ENCODE data around the gene AFF4. TPM values are rescaled to one million over a fixed set of nuclear protein-coding genes. Genes with fewer than 3 reads are reported as not detected.

The AFF4 gene
- total and polyA plus RNA-seq, 2 donors (not counting 1 experiment from before 2014, with no cell fraction given) = 16.2 to 81.5 TPM

- CTCF ChIA-PET = no interaction called here
- no peak for TF ChIP-seq CTCF (IDR thresholded peaks at IDR 0.05)
- TF ChIP-seq EZH2 (IDR thresholded peaks at IDR 0.05; ENCODE audit: borderline replicate concordance, insufficient read depth, low read depth, low read length, poor library complexity, severe bottlenecking) = no peak
- Histone ChIP-seq H3K4me3 (ENCODE audit: control extremely low read depth in 1 of 5, extremely low read depth in 1 of 5, insufficient read depth in 1 of 5, low read depth in 2 of 5, low read length in 4 of 5) (no peak overlapping the region), H3K27ac (ENCODE audit: low read length in 2 of 2) (no peak overlapping the region), H3K4me1 (ENCODE audit: control insufficient read depth in 2 of 2, insufficient read depth in 2 of 2, low read length in 2 of 2) (no peaks in the 10 kb centered on the region), H3K9me3 (ENCODE audit: control extremely low read depth in 1 of 3, control insufficient read depth in 2 of 3, insufficient read depth in 1 of 3, low read length in 2 of 3) (no peaks in the 10 kb centered on the region), H3K4me2 (replicated peaks; ENCODE audit: low read depth, low read length, poor library complexity, severe bottlenecking) (no peak overlapping the region), H2AFZ (ENCODE audit: insufficient read depth, low read depth, low read length, poor library complexity, severe bottlenecking) (no peak overlapping the region), H4K20me1 (ENCODE audit: control insufficient read depth, insufficient read depth, low read length, poor library complexity, severe bottlenecking) (peaks cover 26% of the 10 kb centered on the region), H3K9ac (ENCODE audit: low read length) (no peak overlapping the region), H3K79me2 (ENCODE audit: control insufficient read depth, insufficient read depth, low read length) (peaks cover 60% of the 10 kb centered on the region), H3K27me3 (replicated peaks in 1 of 4; ENCODE audit: control extremely low read depth in 1 of 4, control insufficient read depth in 3 of 4, insufficient read depth in 4 of 4, low read length in 3 of 4) (no peaks in the 10 kb centered on the region), H3K36me3 (replicated peaks in 1 of 2; ENCODE audit: control extremely low read depth in 1 of 2, control insufficient read depth in 1 of 2, extremely low read depth in 1 of 2, insufficient read depth in 2 of 2, low read length in 1 of 2) (peaks cover 14 to 80% of the 10 kb centered on the region in 2 experiments)
- no CpG with 5 or more reads among the region's 2 CpGs for WGBS (ENCODE audit: insufficient coverage)
- Mint-ChIP-seq H3K9me3 (ENCODE audit: insufficient read depth) (no peaks in the 10 kb centered on the region), H3K27ac (no peak overlapping the region), H3K4me1 (peaks cover 1% of the 10 kb centered on the region), H3K4me3 (no peak overlapping the region), H3K27me3 (no peaks in the 10 kb centered on the region)
- POLR2A ChIA-PET = no interaction called here
- intact Hi-C loops (cut with micrococcal nuclease) = no loop called here
- ATAC-seq (ENCODE audit: low read depth) = no peak
- DNase-seq = no peak
Observed at GRCh38 chr5:132927355-132928061, 35.9 kb downstream of the AFF4 start.

GRCh38 chr5:132926437-132926836, 37.0 kb downstream of the AFF4 start:
- H3K4me1 ChIP-seq (ENCODE audit: control insufficient read depth in 2 of 2, insufficient read depth in 2 of 2, low read length in 2 of 2) = no peaks in the 10 kb centered on the region
- no peak overlapping the region for H3K4me3 ChIP-seq (ENCODE audit: control extremely low read depth in 1 of 5, extremely low read depth in 1 of 5, insufficient read depth in 1 of 5, low read depth in 2 of 5, low read length in 4 of 5)
- ChIA-PET POLR2A (interaction anchor here (0.7 kb wide), 1 partner anchor 15 kb away, joined by 11 read pairs; no protein-coding TSS in a partner anchor), CTCF (interaction anchor here (0.6 kb wide), 1 partner anchor 1066 kb away, joined by 4 read pairs; no protein-coding TSS in a partner anchor)
- no peak for TF ChIP-seq EZH2 (IDR thresholded peaks at IDR 0.05; ENCODE audit: borderline replicate concordance, insufficient read depth, low read depth, low read length, poor library complexity, severe bottlenecking)
- TF ChIP-seq CTCF (IDR thresholded peaks at IDR 0.05) = no peak
- no peak overlapping the region for H2AFZ ChIP-seq (ENCODE audit: insufficient read depth, low read depth, low read length, poor library complexity, severe bottlenecking)
- H3K27me3 ChIP-seq (replicated peaks in 1 of 4; ENCODE audit: control extremely low read depth in 1 of 4, control insufficient read depth in 3 of 4, insufficient read depth in 4 of 4, low read length in 3 of 4) = no peaks in the 10 kb centered on the region
- H4K20me1 ChIP-seq (ENCODE audit: control insufficient read depth, insufficient read depth, low read length, poor library complexity, severe bottlenecking) = peaks cover 27% of the 10 kb centered on the region
- Mint-ChIP-seq H3K4me3 (no peak overlapping the region), H3K4me1 (peaks cover 1% of the 10 kb centered on the region), H3K9me3 (ENCODE audit: insufficient read depth) (no peaks in the 10 kb centered on the region), H3K27ac (no peak overlapping the region), H3K27me3 (no peaks in the 10 kb centered on the region)
- peaks cover 66% of the 10 kb centered on the region for H3K79me2 ChIP-seq (ENCODE audit: control insufficient read depth, insufficient read depth, low read length)
- DNase-seq (no peak), ATAC-seq (ENCODE audit: low read depth) (no peak)
- no peak overlapping the region for H3K9ac ChIP-seq (ENCODE audit: low read length)
- H3K9me3 ChIP-seq (ENCODE audit: control extremely low read depth in 1 of 3, control insufficient read depth in 2 of 3, insufficient read depth in 1 of 3, low read length in 2 of 3) = no peaks in the 10 kb centered on the region
- WGBS (ENCODE audit: insufficient coverage) = 100% methylated on average over 1 of the region's 4 CpGs
- intact Hi-C loops (cut with micrococcal nuclease) = no loop called here
- H3K27ac ChIP-seq (ENCODE audit: low read length in 2 of 2) = no peak overlapping the region
- peaks cover 13 to 75% of the 10 kb centered on the region in 2 experiments for H3K36me3 ChIP-seq (replicated peaks in 1 of 2; ENCODE audit: control extremely low read depth in 1 of 2, control insufficient read depth in 1 of 2, extremely low read depth in 1 of 2, insufficient read depth in 2 of 2, low read length in 1 of 2)
- no peak overlapping the region for H3K4me2 ChIP-seq (replicated peaks; ENCODE audit: low read depth, low read length, poor library complexity, severe bottlenecking)

Measured in B cell (primary cell).